Caco-2 (cell line): ENCODE results near the gene CDK9. TPM values are rescaled to one million over a fixed set of nuclear protein-coding genes. Genes with fewer than 3 reads are reported as not detected.

Experiments used
- BruUV-seq: library from RNA; stranded (reverse); fragments of 400-500 nt; replicated peaks from 2 replicates; lab custom pipeline; 2021; lab: Mats Ljungman, UMichigan
- CTCF ChIA-PET: fragments of 300-600 bp; sonication (Branson Sonifier 250); formaldehyde crosslinking; loops from one replicate; lab custom pipeline; 2022; ENCODE audit warnings: antibody characterized with exemption; lab: Charles Lee
- POLR2A ChIA-PET: fragments of 300-600 bp; sonication (Branson Sonifier 250); formaldehyde crosslinking; loops from one replicate; lab custom pipeline; 2022; ENCODE audit warnings: antibody characterized with exemption; lab: Charles Lee
- DNase-seq, 2 experiments: peaks; one replicate each; pipeline versions ENCODE4 v3.0.0 to v3.0.0-alpha.2; 2020 to 2022
- H3K27me3 ChIP-seq: replicated peaks from 2 replicates; pipeline ENCODE4 v1.6.0; 2011; ENCODE audit warnings: low read length; ENCODE audit not compliant: control insufficient read depth, insufficient read depth
- H3K36me3 ChIP-seq: 2 replicates; pipeline ENCODE4 v1.5.1; 2011; ENCODE audit warnings: low read length; ENCODE audit not compliant: control insufficient read depth, insufficient read depth
- H3K4me1 ChIP-seq: fragments of 250-450 bp; sonication (Bioruptor Pico); 2 replicates; pipeline ENCODE4 v1.5.1; 2020; ENCODE audit warnings: mild to moderate bottlenecking
- H3K4me3 ChIP-seq: 2 replicates; pipeline ENCODE4 v1.5.1; 2011; ENCODE audit warnings: low read depth, mild to moderate bottlenecking, control low read depth, low read length
- H3K9me3 ChIP-seq: fragments of 250-450 bp; sonication (Bioruptor Pico); 2 replicates; pipeline ENCODE4 v1.5.1; 2020; ENCODE audit warnings: mild to moderate bottlenecking, moderate library complexity
- H3K27ac Mint-ChIP-seq: one replicate; pipeline ENCODE4 v1.8.0; 2022; ENCODE audit warnings: mixed read lengths; ENCODE audit not compliant: unreplicated experiment
- H3K27me3 Mint-ChIP-seq: one replicate; pipeline ENCODE4 v1.8.0; 2022; ENCODE audit warnings: mixed read lengths; ENCODE audit not compliant: insufficient read depth, unreplicated experiment
- H3K36me3 Mint-ChIP-seq: one replicate; pipeline ENCODE4 v1.8.0; 2022; ENCODE audit warnings: mild to moderate bottlenecking, mixed read lengths; ENCODE audit not compliant: insufficient read depth, unreplicated experiment
- H3K4me1 Mint-ChIP-seq: one replicate; pipeline ENCODE4 v1.8.0; 2022; ENCODE audit warnings: low read depth, mixed read lengths; ENCODE audit not compliant: unreplicated experiment
- H3K4me3 Mint-ChIP-seq: one replicate; pipeline ENCODE4 v1.8.0; 2022; ENCODE audit warnings: mild to moderate bottlenecking, moderate library complexity, mixed read lengths; ENCODE audit not compliant: unreplicated experiment
- H3K9me3 Mint-ChIP-seq: one replicate; pipeline ENCODE4 v1.8.0; 2022; ENCODE audit warnings: mixed read lengths; ENCODE audit not compliant: unreplicated experiment
- CTCF ChIP-seq, 2 experiments: fragments of 200-600 bp in 1 of 2; IDR thresholded peaks; 1 replicate in 1 of 2; 2 replicates in 1 of 2; pipeline versions ENCODE4 v1.5.1 to v1.8.0; 2011 to 2022; ENCODE audit warnings: antibody characterized with exemption in 1 of 2, control low read depth in 1 of 2, inconsistent platforms in 1 of 2, low read depth in 1 of 2, low read length in 1 of 2, mild to moderate bottlenecking in 1 of 2, moderate library complexity in 1 of 2; ENCODE audit not compliant: insufficient read depth in 1 of 2, severe bottlenecking in 1 of 2, unreplicated experiment in 1 of 2
- intact Hi-C: fragments of 100-400 bp; cut with micrococcal nuclease; formaldehyde crosslinking; loops from one replicate; pipeline ENCODE4 v1.10.0; 2022; ENCODE audit not compliant: unreplicated experiment
- microRNA-seq: library from miRNA; unstranded; fragments of <30 nt; microRNA quantifications from one replicate; pipeline ENCODE4 v1.2.0, GENCODE V29; 2022
- total RNA-seq: library from RNA; stranded (reverse); gene quantifications from 2 replicates; pipeline ENCODE4 v1.2.3, GENCODE V29; 2022

Gene CDK9
- total RNA-seq, 1 experiment from 2014 or later: 48.2 TPM

- H3K4me3 ChIP-seq: no peak overlapping the region
- intact Hi-C loops: no loop called here
- no peaks in the 10 kb centered on the region for H3K36me3 ChIP-seq
- Mint-ChIP-seq H3K4me3 (no peak overlapping the region), H3K9me3 (no peaks in the 10 kb centered on the region), H3K27me3 (no peaks in the 10 kb centered on the region), H3K4me1 (no peaks in the 10 kb centered on the region), H3K27ac (no peak overlapping the region), H3K36me3 (no peaks in the 10 kb centered on the region)
- DNase-seq: no peak
- ChIA-PET POLR2A (no interaction called here), CTCF (interaction anchor here (1.9 kb wide), 1 partner anchor 104 kb away, joined by 5 read pairs; the partner anchor contains the start of gene TOR2A)
- H3K9me3 ChIP-seq: no peaks in the 10 kb centered on the region
- H3K27me3 ChIP-seq: no peaks in the 10 kb centered on the region
- no peaks in the 10 kb centered on the region for H3K4me1 ChIP-seq
- no peak for TF ChIP-seq CTCF (IDR thresholded peaks at IDR 0.05; ENCODE audit: insufficient read depth in 1 of 2, low read depth in 1 of 2, low read length in 1 of 2, severe bottlenecking in 1 of 2, unreplicated experiment in 1 of 2)
- BruUV-seq: no TSS peak
Observed at GRCh38 chr9:127838375-127839078, 52.7 kb downstream of the CDK9 start.

Small RNA genes lying within 50 kb of the gene (microRNA-seq; reads per million reads assigned to microRNA genes)
- not detected for gene MIR2861
- gene MIR3960: not detected

Other genes starting within 250 kb of the CDK9 start
- 5.5 and 6.7 TPM in 2 replicates for gene STXBP1, start 173.8 kb upstream of the CDK9 start, total RNA-seq
- not detected in 2 replicates for gene CFAP157, start 79.0 kb upstream of the CDK9 start, total RNA-seq
- gene PTRH1, start 70.4 kb upstream of the CDK9 start, total RNA-seq: 8.7 and 11.2 TPM in 2 replicates
- not detected in 2 replicates for gene TTC16, start 70.0 kb upstream of the CDK9 start, total RNA-seq
- 12.9 and 14.2 TPM in 2 replicates for gene TOR2A, start 50.7 kb upstream of the CDK9 start, total RNA-seq
- 0.34 TPM in 1 of 2 replicates, not detected in the other for gene SH2D3C, start 7.4 kb upstream of the CDK9 start, total RNA-seq
- gene FPGS, start 16.8 kb downstream of the CDK9 start, total RNA-seq: 54.4 and 57.3 TPM in 2 replicates
- gene ENG, start 68.6 kb downstream of the CDK9 start, total RNA-seq: 0.18 and 0.53 TPM in 2 replicates
- 39.2 and 41.5 TPM in 2 replicates for gene AK1, start 91.6 kb downstream of the CDK9 start, total RNA-seq
- 20.7 and 25.1 TPM in 2 replicates for gene ST6GALNAC6, start 113.6 kb downstream of the CDK9 start, total RNA-seq
- gene ST6GALNAC4, start 131.0 kb downstream of the CDK9 start, total RNA-seq: 12.1 and 13.2 TPM in 2 replicates
- gene PIP5KL1, start 144.7 kb downstream of the CDK9 start, total RNA-seq: 2.3 and 3.8 TPM in 2 replicates
- gene DPM2, start 151.8 kb downstream of the CDK9 start, total RNA-seq: 38.7 and 39.4 TPM in 2 replicates
- 44.1 and 47.1 TPM in 2 replicates for gene EEIG1, start 195.0 kb downstream of the CDK9 start, total RNA-seq